ENCODE data around the gene PCSK9. TPM values are rescaled to one million over a fixed set of nuclear protein-coding genes. Genes with fewer than 3 reads are reported as not detected.
A peak's percentile ranks its signal among the peaks of the same experiment; 100 is the strongest.

The PCSK9 gene
- total and polyA plus RNA-seq, 2 of the 4 experiments (the other 2 are of a cell fraction), result under 0.01 to 0.17 TPM

GRCh38 chr1:55079651-55080050, 40.3 kb downstream of the PCSK9 start:
- 100% methylated on average over 3 of the region's 7 CpGs; no CpG with 5 or more reads in 1 of the 2 experiments for WGBS, 2 experiments (ENCODE audit: extremely low coverage in 2 of 2, insufficient read length in 1 of 2)
- Histone ChIP-seq H2BK5ac (ENCODE audit: low read depth, low read length, poor library complexity, severe bottlenecking) (no peak overlapping the region), H3K56ac (ENCODE audit: extremely low read depth, insufficient read depth, low read length) (no peak overlapping the region), H4K91ac (ENCODE audit: insufficient read depth, low read depth, low read length) (no peak overlapping the region), H3K27ac (ENCODE audit: insufficient read depth, low read length) (no peak overlapping the region), H4K20me1 (ENCODE audit: insufficient read depth, low read length) (peaks cover 6% of the 10 kb centered on the region; the same call in 1 of the 2 replicates), H3K79me1 (ENCODE audit: low read depth in 1 of 2, low read length in 2 of 2) (peaks cover 7 to 18% of the 10 kb centered on the region in 2 experiments; a peak in 3 of 4 replicates), H3K36me3 (ENCODE audit: control insufficient read depth, insufficient read depth, low read length) (peaks cover 33% of the 10 kb centered on the region), H4K8ac (ENCODE audit: low read depth in 2 of 2, low read length in 2 of 2) (no peak overlapping the region), H3K4me1 (ENCODE audit: control insufficient read depth, insufficient read depth, low read length) (peaks cover 4% of the 10 kb centered on the region), H2AK9ac (replicated peaks; ENCODE audit: low read depth, low read length, poor library complexity) (no peak overlapping the region), H4K5ac (ENCODE audit: low read depth, low read length) (no peak overlapping the region), H3K4me2 (ENCODE audit: low read depth, low read length) (no peak overlapping the region), H2BK120ac (ENCODE audit: low read depth, low read length) (no peak overlapping the region), H3K4ac (ENCODE audit: low read depth, low read length) (no peak overlapping the region), H3K9me3 (ENCODE audit: control insufficient read depth, insufficient read depth, low read length) (no peaks in the 10 kb centered on the region), H2BK20ac (ENCODE audit: low read depth, low read length) (no peak overlapping the region), H3K27me3 (ENCODE audit: control insufficient read depth, insufficient read depth, low read length) (no peaks in the 10 kb centered on the region), H3K23ac (ENCODE audit: low read depth, low read length) (peak overlapping the region; percentile 44; the same call in 1 of the 2 replicates), H2BK15ac (ENCODE audit: low read depth, low read length) (no peak overlapping the region), H2AK5ac (ENCODE audit: low read depth, low read length) (no peak overlapping the region), H3K4me3 (ENCODE audit: insufficient read depth, low read depth, low read length) (no peak overlapping the region), H3K18ac (ENCODE audit: low read depth, low read length) (no peak overlapping the region), H2AFZ (replicated peaks; ENCODE audit: low read length, poor library complexity) (no peak overlapping the region), H3K9ac (ENCODE audit: low read depth, low read length) (no peak overlapping the region), H3K9me1 (ENCODE audit: insufficient read depth, low read length) (peaks cover 4% of the 10 kb centered on the region; the same call in 1 of the 2 replicates), H3K14ac (replicated peaks; ENCODE audit: low read depth, low read length) (no peak overlapping the region)
- in situ Hi-C loops (cut with MboI; ENCODE audit: low sequenced_read_pairs), result no loop called here
- DNase-seq (no peak), ATAC-seq (ENCODE audit: low read depth) (no peak)
- CTCF ChIA-PET, result no interaction called here
- no TSS peak for BruUV-seq (replicated peaks)
- dilution Hi-C loops (cut with HindIII; ENCODE audit: low sequenced_read_pairs, unreplicated experiment), result no loop called here
- TF ChIP-seq RFX5 (IDR thresholded peaks at IDR 0.05; ENCODE audit: low read depth, low read length) (no peak), CHD1 (IDR thresholded peaks at IDR 0.05; ENCODE audit: low read depth, low read length) (no peak), RAD21 (IDR thresholded peaks at IDR 0.05; ENCODE audit: low read length) (no peak), MAFK (IDR thresholded peaks at IDR 0.05; ENCODE audit: low read depth, low read length) (no peak), BHLHE40 (IDR thresholded peaks at IDR 0.05; ENCODE audit: low read depth, low read length) (no peak), RCOR1 (IDR thresholded peaks at IDR 0.05; ENCODE audit: insufficient replicate concordance, low read length) (no peak), MXI1 (IDR thresholded peaks at IDR 0.05; ENCODE audit: borderline replicate concordance, low read depth, low read length) (no peak), ELK1 (IDR thresholded peaks at IDR 0.05; ENCODE audit: borderline replicate concordance, low read depth, low read length) (no peak), CEBPB (IDR thresholded peaks at IDR 0.05; ENCODE audit: low read depth, low read length) (no peak), MAZ (IDR thresholded peaks at IDR 0.05; ENCODE audit: borderline replicate concordance, low read depth, low read length) (no peak), FOS (IDR thresholded peaks at IDR 0.05; ENCODE audit: low read depth, low read length) (no peak), NFE2L2 (IDR thresholded peaks at IDR 0.05; ENCODE audit: low read depth, low read length) (no peak), POLR2A (IDR thresholded peaks at IDR 0.05; ENCODE audit: low read depth, low read length) (no peak), SMC3 (IDR thresholded peaks at IDR 0.05; ENCODE audit: low read depth, low read length) (no peak), USF2 (IDR thresholded peaks at IDR 0.05; ENCODE audit: low read depth, low read length) (no peak), CTCF (conservative IDR thresholded peaks at IDR 0.05; ENCODE audit: low read depth, low read length) (no peak)
- intact Hi-C loops (cut with micrococcal nuclease), result no loop called here
- POLR2A ChIA-PET (ENCODE audit: unreplicated experiment), result no interaction called here

Data from IMR-90 (cell line).